Amygdala (tissue), 56 donors: ENCODE results near the gene HOTAIR.

Experiments
- DNase-seq, 56 donors: peaks; one replicate each; lab custom pipeline; 2025; lab: John Stamatoyannopoulos, UW

The HOTAIR gene

GRCh38 chr12:53988541-53989226 is 13.9 kb upstream of the HOTAIR start:
- DNase-seq: no peak

GRCh38 chr12:53987787-53988230 is 13.1 kb upstream of the HOTAIR start:
- DNase-seq: no peak

- no peak for DNase-seq
These were observed 12.1 kb upstream of the HOTAIR start for GRCh38 chr12:53986686-53987483.

GRCh38 chr12:53985994-53986685 is 11.4 kb upstream of the HOTAIR start:
- DNase-seq: no peak

- DNase-seq: no peak
These were observed 10.9 kb upstream of the HOTAIR start for GRCh38 chr12:53985692-53985993.

- peak in 18 of 56 donors; percentile 1 to 58 (median 14) for DNase-seq
These were observed 10.3 kb upstream of the HOTAIR start, which contains the start of gene HOXC10 for GRCh38 chr12:53984901-53985691. Gene HOXC10, plus strand, starts transcription at chr12:53985146. Its CDS starts 114 bp downstream, at chr12:53985260.

- DNase-seq: no peak
These were observed 9.3 kb upstream of the HOTAIR start for GRCh38 chr12:53983950-53984572.

- no peak for DNase-seq
These were observed 8.8 kb upstream of the HOTAIR start for GRCh38 chr12:53983568-53983949.

GRCh38 chr12:53982648-53983567 is 8.2 kb upstream of the HOTAIR start:
- no peak for DNase-seq

- no peak for DNase-seq
These were observed 7.1 kb upstream of the HOTAIR start for GRCh38 chr12:53981634-53982565.

GRCh38 chr12:53980802-53981496 is 6.2 kb upstream of the HOTAIR start:
- no peak for DNase-seq

- DNase-seq: no peak
These were observed 5.5 kb upstream of the HOTAIR start for GRCh38 chr12:53980104-53980801.

GRCh38 chr12:53978477-53979356 is 4.0 kb upstream of the HOTAIR start:
- DNase-seq: no peak

GRCh38 chr12:53977596-53978445 is 3.1 kb upstream of the HOTAIR start:
- DNase-seq: no peak
